GM12875 (cell line): ENCODE measurements around the gene PIEZO1.

Experiments
- H3K4me3 ChIP-seq: one replicate; pipeline ENCODE4 v1.5.1; 2011; ENCODE audit warnings: low read depth, low read length, control low read depth
- TF ChIP-seq, protein P1 (sequence below): IDR thresholded peaks from 2 replicates; pipeline ENCODE4 v1.5.1; 2011; ENCODE audit warnings: low read depth, mild to moderate bottlenecking, control low read depth, inconsistent platforms, low read length, moderate library complexity, borderline replicate concordance; ENCODE audit not compliant: insufficient read depth

PIEZO1 gene

DNA sequence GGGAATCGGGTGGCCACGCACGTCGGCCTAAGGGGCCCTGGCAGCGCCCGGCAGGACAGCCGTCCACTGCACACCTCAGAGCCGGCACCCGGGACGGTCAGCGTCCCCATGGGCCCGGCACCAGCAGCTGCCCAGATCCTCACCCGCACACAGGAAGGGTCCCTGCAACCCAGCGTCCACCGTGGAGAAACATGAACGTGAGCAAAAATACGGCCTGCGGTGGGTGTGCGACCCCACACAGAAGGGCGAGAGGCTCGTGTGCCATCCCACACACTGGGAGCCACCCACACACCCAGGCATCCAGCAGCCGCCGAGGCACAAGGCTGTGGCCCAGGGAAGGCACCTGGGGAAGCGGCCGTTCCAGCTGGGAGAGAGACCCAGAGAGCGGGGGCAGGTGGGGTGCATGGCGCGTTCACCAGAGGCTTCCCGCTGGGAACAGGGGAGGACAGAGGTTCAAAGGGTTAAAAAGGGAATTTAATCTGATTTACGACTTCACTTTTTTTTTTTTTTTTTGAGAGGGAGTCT lies 6.4 kb downstream of the PIEZO1 start:
- TF ChIP-seq, protein P1, sequence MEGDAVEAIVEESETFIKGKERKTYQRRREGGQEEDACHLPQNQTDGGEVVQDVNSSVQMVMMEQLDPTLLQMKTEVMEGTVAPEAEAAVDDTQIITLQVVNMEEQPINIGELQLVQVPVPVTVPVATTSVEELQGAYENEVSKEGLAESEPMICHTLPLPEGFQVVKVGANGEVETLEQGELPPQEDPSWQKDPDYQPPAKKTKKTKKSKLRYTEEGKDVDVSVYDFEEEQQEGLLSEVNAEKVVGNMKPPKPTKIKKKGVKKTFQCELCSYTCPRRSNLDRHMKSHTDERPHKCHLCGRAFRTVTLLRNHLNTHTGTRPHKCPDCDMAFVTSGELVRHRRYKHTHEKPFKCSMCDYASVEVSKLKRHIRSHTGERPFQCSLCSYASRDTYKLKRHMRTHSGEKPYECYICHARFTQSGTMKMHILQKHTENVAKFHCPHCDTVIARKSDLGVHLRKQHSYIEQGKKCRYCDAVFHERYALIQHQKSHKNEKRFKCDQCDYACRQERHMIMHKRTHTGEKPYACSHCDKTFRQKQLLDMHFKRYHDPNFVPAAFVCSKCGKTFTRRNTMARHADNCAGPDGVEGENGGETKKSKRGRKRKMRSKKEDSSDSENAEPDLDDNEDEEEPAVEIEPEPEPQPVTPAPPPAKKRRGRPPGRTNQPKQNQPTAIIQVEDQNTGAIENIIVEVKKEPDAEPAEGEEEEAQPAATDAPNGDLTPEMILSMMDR: no peak
- H3K4me3 ChIP-seq: no peak overlapping the region

DNA sequence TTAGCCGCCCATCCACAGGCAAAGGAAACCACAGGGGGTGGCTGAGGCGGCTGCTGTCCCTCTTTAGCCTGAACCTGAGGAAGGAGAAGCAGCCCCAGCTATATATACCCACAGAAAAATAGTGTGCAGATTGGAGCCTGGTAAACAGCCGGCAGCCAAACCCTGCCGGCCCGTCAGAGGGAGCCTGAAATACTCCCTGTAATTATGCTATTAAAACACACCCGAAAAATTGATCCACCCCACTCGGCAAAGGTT lies 6.8 kb downstream of the PIEZO1 start:
- H3K4me3 ChIP-seq: no peak overlapping the region
- TF ChIP-seq, protein P1: no peak

DNA sequence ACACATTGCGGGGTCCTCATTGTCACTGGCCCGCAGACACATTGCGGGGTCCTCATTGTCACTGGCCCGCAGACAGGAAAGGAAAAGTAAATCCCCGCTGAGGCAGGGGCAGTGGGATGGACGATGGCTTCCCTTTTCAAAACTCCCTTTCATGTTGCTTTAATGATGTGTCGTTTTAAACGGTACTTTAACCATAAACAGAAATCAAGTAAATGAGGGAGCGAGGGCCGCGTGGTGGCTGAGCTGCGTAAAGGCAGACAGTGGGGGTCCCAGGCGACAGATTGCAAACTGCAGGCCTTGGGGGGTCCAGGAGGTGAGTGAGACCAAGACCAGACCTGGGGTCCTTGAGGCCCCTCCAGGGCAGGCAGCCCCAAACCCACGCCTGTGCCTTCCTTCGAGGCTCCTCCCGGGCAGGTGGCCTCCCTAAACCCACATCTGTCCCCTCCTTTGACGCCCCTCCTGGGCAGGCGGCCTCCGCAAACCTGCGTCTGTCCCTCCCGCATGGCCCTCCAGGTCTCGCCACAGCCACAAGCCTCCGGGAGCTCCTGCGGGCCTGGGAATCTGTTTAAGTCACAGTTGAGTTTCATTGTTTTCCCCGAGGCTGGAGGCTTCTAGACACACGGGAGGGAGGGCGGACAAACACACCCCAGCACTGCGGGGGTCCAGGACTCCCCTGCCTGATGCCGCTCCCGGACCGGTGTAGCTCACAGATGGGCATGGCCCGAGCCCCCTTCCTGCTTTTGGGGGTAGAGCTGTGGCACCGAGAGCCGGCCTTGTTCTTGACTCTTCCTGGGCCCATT lies 7.3 kb downstream of the PIEZO1 start:
- H3K4me3 ChIP-seq: no peak overlapping the region
- TF ChIP-seq, protein P1: no peak

DNA sequence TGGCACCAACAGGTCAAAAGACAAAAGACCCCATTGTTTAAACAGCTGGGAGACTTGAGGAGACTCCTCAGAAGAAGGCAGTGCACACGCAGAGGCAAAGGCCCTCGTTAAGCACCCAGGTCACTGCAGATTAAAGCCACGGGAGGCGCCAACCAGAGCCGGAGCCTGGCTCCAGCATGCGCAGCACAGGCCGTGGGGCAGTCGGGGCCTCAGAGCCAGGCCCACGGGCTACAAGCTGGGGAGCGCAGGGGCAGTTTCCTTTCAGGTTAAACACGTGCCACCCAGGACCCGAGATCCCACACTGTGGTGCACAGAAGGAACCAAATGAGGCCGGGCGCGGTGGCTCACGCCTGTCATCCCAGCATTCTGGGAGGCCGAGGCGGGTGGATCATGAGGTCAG lies 9.2 kb downstream of the PIEZO1 start:
- TF ChIP-seq, protein P1: no peak

DNA sequence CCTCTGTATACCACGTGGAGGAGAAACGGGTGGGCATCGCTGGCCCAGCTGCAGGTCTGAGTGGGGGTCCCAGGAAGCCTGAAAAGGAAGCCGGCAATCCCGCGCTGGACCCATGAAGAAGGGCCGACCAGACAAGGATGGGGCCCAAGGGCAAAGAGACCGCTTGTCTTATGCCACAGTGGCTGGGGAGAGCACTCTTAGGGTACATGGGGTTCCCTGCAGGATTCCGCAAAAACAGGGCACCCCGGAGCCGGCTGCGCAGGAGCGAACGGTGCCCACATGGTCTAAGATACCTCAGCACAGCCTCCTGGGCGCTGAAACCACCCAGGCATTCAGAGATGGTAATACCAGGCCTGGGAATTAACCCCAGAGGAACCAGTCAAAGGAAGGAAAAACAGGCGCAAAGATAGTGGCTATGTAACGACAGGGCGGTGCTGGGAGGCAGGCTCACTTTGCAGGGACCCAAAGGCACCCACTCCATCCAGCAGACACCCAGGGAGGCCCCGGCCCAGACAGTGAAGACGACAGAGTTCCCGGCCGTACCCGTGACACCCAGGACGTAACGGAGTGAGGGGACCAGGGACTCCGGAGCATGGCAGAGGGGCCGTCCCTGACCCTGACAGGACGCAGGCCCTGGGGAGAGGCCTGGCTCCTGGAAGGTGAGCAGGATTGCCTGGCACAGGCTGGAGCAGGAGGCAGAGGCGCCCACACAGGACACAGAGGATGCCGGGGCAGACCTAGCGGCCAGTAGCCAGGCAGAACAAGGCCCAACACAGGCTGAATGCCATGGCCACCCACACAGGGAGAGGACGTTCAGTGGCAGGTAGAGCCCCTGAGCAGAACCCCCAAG lies 10.3 kb downstream of the PIEZO1 start:
- no peak overlapping the region for H3K4me3 ChIP-seq
- TF ChIP-seq, protein P1: no peak

More for the DNA sequence above, 9.2 kb downstream of the PIEZO1 start:
- H3K4me3 ChIP-seq: no peak overlapping the region

DNA sequence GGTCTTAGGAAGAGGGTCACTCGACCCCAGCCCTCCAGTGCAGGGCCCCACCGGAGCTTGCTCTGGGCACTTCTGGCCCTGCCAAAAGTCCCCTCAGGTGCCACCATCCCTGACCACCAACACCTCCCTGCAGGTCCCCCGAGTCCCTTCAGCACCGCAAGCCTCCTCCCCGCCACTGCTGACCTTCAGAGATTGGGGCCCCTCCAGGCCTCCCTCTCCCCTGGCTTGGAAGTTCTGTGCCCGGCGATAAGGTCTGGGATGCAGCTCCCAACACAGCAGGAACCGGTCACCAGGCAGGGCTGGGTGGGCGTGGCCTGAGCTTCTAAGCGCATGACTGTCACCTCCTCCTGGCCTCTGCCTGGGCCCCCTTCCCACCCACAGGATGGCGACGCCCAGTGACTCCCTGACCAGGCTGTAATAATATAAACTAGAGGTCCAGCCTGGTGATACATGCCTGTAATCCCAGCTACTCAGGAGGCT lies 11.2 kb downstream of the PIEZO1 start:
- no peak overlapping the region for H3K4me3 ChIP-seq
- TF ChIP-seq, protein P1: no peak
